ENCODE results near the gene CDC5L. TPM values are rescaled to one million over a fixed set of nuclear protein-coding genes. Genes with fewer than 3 reads are reported as not detected.

CDC5L gene
- polyA plus RNA-seq, 1 of the 3 experiments (the other 2 are of a cell fraction) = 6.0 TPM

- peaks cover 26% of the 10 kb centered on the region for H3F3A ChIP-seq (replicated peaks; ENCODE audit: insufficient read depth)
- H3K4me3 ChIP-seq (ENCODE audit: low read depth in 2 of 2, low read length in 1 of 2) = no peak overlapping the region
- H3K79me2 ChIP-seq (ENCODE audit: insufficient read depth) = peaks cover 9% of the 10 kb centered on the region; the same call in 1 of the 2 replicates
- H3K27ac ChIP-seq (ENCODE audit: low read depth in 2 of 2, low read length in 1 of 2) = no peak overlapping the region; a peak in 1 of 4 replicates
- no peaks in the 10 kb centered on the region for H3K9me2 ChIP-seq
- no peaks in the 10 kb centered on the region for H4K20me1 ChIP-seq (ENCODE audit: insufficient read depth)
- peaks cover 20% of the 10 kb centered on the region for H3K9me3 ChIP-seq
- H3K4me1 ChIP-seq (ENCODE audit: control insufficient read depth in 1 of 2, insufficient read depth in 2 of 2, low read depth in 1 of 2, low read length in 1 of 2) = peaks cover 8 to 18% of the 10 kb centered on the region in 2 experiments
- peaks cover 41 to 67% of the 10 kb centered on the region in 2 experiments for H3K36me3 ChIP-seq (replicated peaks in 1 of 2; ENCODE audit: control insufficient read depth in 1 of 2, insufficient read depth in 2 of 2, low read length in 1 of 2)
- DNase-seq = no peak
- no peak overlapping the region for H3K9ac ChIP-seq
- H2AFZ ChIP-seq (ENCODE audit: low read depth) = no peak overlapping the region
- 80% methylated on average over 1 of the region's 1 CpG for WGBS (ENCODE audit: low lambda C conversion rate)
- ChIA-PET POLR2A (no interaction called here), CTCF (interaction anchor here (1.0 to 4.5 kb wide), 5 partner anchors 11 to 130 kb away, joined by 3 to 34 read pairs (median 3); no protein-coding TSS in a partner anchor)
- no peak for TF ChIP-seq POLR2AphosphoS5 (IDR thresholded peaks at IDR 0.05; ENCODE audit: low read depth, low read length)
- no peak for TF ChIP-seq PBX3 (IDR thresholded peaks at IDR 0.05)
- no peak for TF ChIP-seq IRF3 (IDR thresholded peaks at IDR 0.05; ENCODE audit: low read depth, low read length)
- TF ChIP-seq NFIC (IDR thresholded peaks at IDR 0.05; ENCODE audit: borderline replicate concordance) = no peak
- no peak for TF ChIP-seq NRF1 (IDR thresholded peaks at IDR 0.05; ENCODE audit: low read depth, low read length)
- H3K27me3 ChIP-seq (ENCODE audit: insufficient read depth) = no peaks in the 10 kb centered on the region
- no peak overlapping the region for H3K4me2 ChIP-seq
These were observed 57.3 kb downstream of the CDC5L start for GRCh38 chr6:44444853-44445252.

GRCh38 chr6:44446626-44447300 is 59.3 kb downstream of the CDC5L start:
- H3K4me2 ChIP-seq = no peak overlapping the region
- peak overlapping the region; percentile 28 to 53; a peak in 3 of 4 replicates for H3K27ac ChIP-seq (ENCODE audit: low read depth in 2 of 2, low read length in 1 of 2)
- no peak overlapping the region for H2AFZ ChIP-seq (ENCODE audit: low read depth)
- peaks cover 44 to 68% of the 10 kb centered on the region in 2 experiments for H3K36me3 ChIP-seq (replicated peaks in 1 of 2; ENCODE audit: control insufficient read depth in 1 of 2, insufficient read depth in 2 of 2, low read length in 1 of 2)
- ChIA-PET POLR2A (no interaction called here), CTCF (interaction anchor here (0.7 to 4.5 kb wide), 5 partner anchors 9 to 29 kb away, joined by 3 to 34 read pairs (median 3); no protein-coding TSS in a partner anchor)
- H3K4me1 ChIP-seq (ENCODE audit: control insufficient read depth in 1 of 2, insufficient read depth in 2 of 2, low read depth in 1 of 2, low read length in 1 of 2) = peaks cover 8 to 18% of the 10 kb centered on the region in 2 experiments
- peak overlapping the region; percentile 3; the same call in 1 of the 2 replicates for H3K9ac ChIP-seq
- no peaks in the 10 kb centered on the region for H3K9me2 ChIP-seq
- DNase-seq = no peak
- H3K4me3 ChIP-seq (ENCODE audit: low read depth in 2 of 2, low read length in 1 of 2) = no peak overlapping the region
- peaks cover 16% of the 10 kb centered on the region for H3K9me3 ChIP-seq
- 26% methylated on average over 4 of the region's 4 CpGs for WGBS (ENCODE audit: low lambda C conversion rate)
- no peaks in the 10 kb centered on the region for H4K20me1 ChIP-seq (ENCODE audit: insufficient read depth)
- no peaks in the 10 kb centered on the region for H3K27me3 ChIP-seq (ENCODE audit: insufficient read depth)
- H3F3A ChIP-seq (replicated peaks; ENCODE audit: insufficient read depth) = peaks cover 29% of the 10 kb centered on the region
- peaks cover 9% of the 10 kb centered on the region; the same call in 1 of the 2 replicates for H3K79me2 ChIP-seq (ENCODE audit: insufficient read depth)
- TF ChIP-seq MAX (IDR thresholded peaks at IDR 0.05; ENCODE audit: low read depth) (no peak), ELF1 (IDR thresholded peaks at IDR 0.05) (no peak), TAF1 (IDR thresholded peaks at IDR 0.05; ENCODE audit: borderline replicate concordance, low read depth, low read length) (no peak), GATA2 (CRISPR knock-in tag; IDR thresholded peaks at IDR 0.05) (0 out of 2 replicates have a peak, but pooled peaks have one; percentile 18), MXI1 (IDR thresholded peaks at IDR 0.05; ENCODE audit: low read depth, low read length) (no peak), MEF2A (IDR thresholded peaks at IDR 0.05; ENCODE audit: borderline replicate concordance, low read depth) (no peak), RXRA (IDR thresholded peaks at IDR 0.05; ENCODE audit: borderline replicate concordance, low read depth) (no peak), RFX5 (IDR thresholded peaks at IDR 0.05; ENCODE audit: low read length) (no peak), CTCF (IDR thresholded peaks at IDR 0.05) (no peak), SIN3A (IDR thresholded peaks at IDR 0.05; ENCODE audit: borderline replicate concordance, low read depth, low read length) (no peak), EZH2phosphoT487 (IDR thresholded peaks at IDR 0.05; ENCODE audit: borderline replicate concordance, low read depth) (no peak), JUND (IDR thresholded peaks at IDR 0.05) (peak; percentile 28), FOXM1 (IDR thresholded peaks at IDR 0.05; ENCODE audit: low read depth) (0 out of 2 replicates have a peak, but pooled peaks have one; percentile 18), FOSL2 (IDR thresholded peaks at IDR 0.05; ENCODE audit: borderline replicate concordance, low read depth) (peak; percentile 21; the same call in 1 of the 2 replicates), IRF3 (IDR thresholded peaks at IDR 0.05; ENCODE audit: low read depth, low read length) (no peak), NRF1 (IDR thresholded peaks at IDR 0.05; ENCODE audit: low read depth, low read length) (no peak)

Data from SK-N-SH (cell line).